HCT116 (cell line): Measurements from ENCODE around the gene HDAC1. TPM values are rescaled to one million over a fixed set of nuclear protein-coding genes. Genes with fewer than 3 reads are reported as not detected.
A peak's percentile ranks its signal among the peaks of the same experiment; 100 is the strongest.

Experiments used
- ATAC-seq: fragments of 200-7000 bp; cut with Tn5 transposase; 2 replicates; pipeline ENCODE4 v1.9.1; 2020; ENCODE audit warnings: mild to moderate bottlenecking, moderate library complexity
- BruUV-seq: library from RNA; stranded (reverse); fragments of 400-500 nt; replicated peaks from 2 replicates; lab custom pipeline; 2021; lab: Mats Ljungman, UMichigan
- CTCF ChIA-PET: fragments of 300-600 bp; sonication (Branson Sonifier 250); formaldehyde crosslinking; loops from one replicate; lab custom pipeline; 2021; ENCODE audit warnings: antibody characterized with exemption; lab: Charles Lee
- POLR2A ChIA-PET: fragments of 300-600, 350-600 bp; sonication (Branson Sonifier 250); formaldehyde crosslinking; loops from one replicate; lab custom pipeline; 2021; ENCODE audit warnings: antibody characterized with exemption; lab: Charles Lee
- RAD21 ChIA-PET, 2 experiments: fragments of 300-600 bp; sonication (Branson Sonifier 250); formaldehyde crosslinking; loops; one replicate each; lab custom pipeline; 2023; ENCODE audit warnings: low total read pairs in 2 of 2; ENCODE audit not compliant: uncharacterized antibody in 2 of 2, unreplicated experiment in 2 of 2, low non-redundant PET in 1 of 2; lab: Charles Lee
- DNase-seq: peaks from one replicate; pipeline ENCODE4 v3.0.0-alpha.2; 2010; ENCODE audit warnings: low read depth, low spot score
- H2AFZ ChIP-seq: fragments of 200-600 bp; shearing (Covaris generic), sonication (generic); 2 replicates; pipeline ENCODE4 v1.6.1; 2017; ENCODE audit warnings: low read depth, mixed run types, mixed read lengths, antibody characterized with exemption, low read length; ENCODE audit not compliant: poor library complexity, severe bottlenecking
- H3K27ac ChIP-seq: 2 replicates; pipeline ENCODE4 v1.5.1; 2012; ENCODE audit warnings: low read depth, low read length
- H3K27me3 ChIP-seq: fragments of 200-600 bp; sonication (generic); 2 replicates; pipeline ENCODE4 v1.6.1; 2016; ENCODE audit warnings: mixed run types, low read length, mixed read lengths; ENCODE audit not compliant: insufficient read depth
- H3K36me3 ChIP-seq, 2 experiments: fragments of 200-500 bp in 1 of 2; fragments of 200-600 bp in 1 of 2; sonication (Bioruptor generic) in 1 of 2; sonication (generic) in 1 of 2; 2 replicates each; pipeline versions ENCODE4 v1.5.1 to v1.6.1; 2014 to 2016; ENCODE audit warnings: low read length in 2 of 2, inconsistent platforms in 1 of 2, mixed read lengths in 1 of 2, mixed run types in 1 of 2; ENCODE audit not compliant: insufficient read depth in 2 of 2, control insufficient read depth in 1 of 2
- H3K4me1 ChIP-seq, 2 experiments: fragments of 200-600 bp in 1 of 2; sonication (generic) in 1 of 2; 2 replicates each; pipeline versions ENCODE4 v1.5.1 to v1.6.1; 2012 to 2017; ENCODE audit warnings: low read length in 2 of 2, inconsistent platforms in 1 of 2, mild to moderate bottlenecking in 1 of 2, mixed read lengths in 1 of 2, mixed run types in 1 of 2, moderate library complexity in 1 of 2; ENCODE audit not compliant: insufficient read depth in 2 of 2, control insufficient read depth in 1 of 2
- H3K4me2 ChIP-seq: fragments of 200-600 bp; sonication (generic); 2 replicates; pipeline ENCODE4 v1.6.1; 2017; ENCODE audit warnings: mixed run types, low read length, mixed read lengths
- H3K4me3 ChIP-seq, 2 experiments: fragments of 200-600 bp in 1 of 2; sonication (generic) in 1 of 2; replicated peaks in 1 of 2; 2 replicates each; pipeline ENCODE4 v1.5.1; 2011 to 2016; ENCODE audit warnings: low read length in 2 of 2, control low read depth in 1 of 2, low read depth in 1 of 2, mild to moderate bottlenecking in 1 of 2, mixed read lengths in 1 of 2, mixed run types in 1 of 2
- H3K79me2 ChIP-seq: fragments of 200-600 bp; sonication (generic); 2 replicates; pipeline ENCODE4 v1.6.1; 2017; ENCODE audit warnings: mild to moderate bottlenecking, mixed run types, low read length, moderate library complexity, mixed read lengths; ENCODE audit not compliant: insufficient read depth
- H3K9ac ChIP-seq: fragments of 200-600 bp; sonication (generic); 2 replicates; pipeline ENCODE4 v1.6.1; 2016; ENCODE audit warnings: low read length, mixed read lengths
- H3K9me2 ChIP-seq: fragments of 200-600 bp; sonication (generic), shearing (Covaris generic); 2 replicates; pipeline ENCODE4 v1.6.1; 2017; ENCODE audit warnings: mixed run types, mild to moderate bottlenecking, moderate library complexity; ENCODE audit not compliant: insufficient read depth
- H3K9me3 ChIP-seq, 2 experiments: fragments of 200-500 bp in 1 of 2; fragments of 200-600 bp in 1 of 2; sonication (Bioruptor generic) in 1 of 2; sonication (generic) in 1 of 2; 2 replicates each; pipeline ENCODE4 v1.6.1; 2014 to 2017; ENCODE audit warnings: low read length in 2 of 2, mixed read lengths in 2 of 2, inconsistent platforms in 1 of 2, low read depth in 1 of 2, mild to moderate bottlenecking in 1 of 2, mixed run types in 1 of 2, moderate library complexity in 1 of 2; ENCODE audit not compliant: control insufficient read depth in 1 of 2, insufficient read depth in 1 of 2
- H4K20me1 ChIP-seq: fragments of 200-600 bp; sonication (generic), shearing (Covaris generic); 2 replicates; pipeline ENCODE4 v1.6.1; 2017; ENCODE audit warnings: mixed run types, mild to moderate bottlenecking, moderate library complexity; ENCODE audit not compliant: insufficient read depth
- CEBPB ChIP-seq: IDR thresholded peaks from 2 replicates; pipeline ENCODE4 v1.6.1; 2012; ENCODE audit warnings: low read depth
- EGR1 ChIP-seq: IDR thresholded peaks from 2 replicates; pipeline ENCODE4 v1.6.1; 2012; ENCODE audit warnings: low read depth
- EZH2 ChIP-seq: fragments of 200-600 bp; sonication (generic); IDR thresholded peaks from 2 replicates; pipeline ENCODE4 v1.6.1; 2017; ENCODE audit warnings: antibody characterized with exemption, mixed run types
- FOSL1 ChIP-seq: IDR thresholded peaks from 2 replicates; pipeline ENCODE4 v1.6.1; 2012; ENCODE audit warnings: low read depth
- JUND ChIP-seq: IDR thresholded peaks from 2 replicates; pipeline ENCODE4 v1.6.1; 2012
- POLR2A ChIP-seq: IDR thresholded peaks from 2 replicates; pipeline ENCODE4 v1.7.0; 2011; ENCODE audit warnings: borderline replicate concordance; ENCODE audit not compliant: insufficient read depth, insufficient read length; ENCODE audit errors: extremely low read depth
- POLR2AphosphoS5 ChIP-seq: IDR thresholded peaks from 2 replicates; pipeline ENCODE4 v1.6.1; 2011; ENCODE audit warnings: mild to moderate bottlenecking, low read depth, low read length, moderate library complexity
- RAD21 ChIP-seq: IDR thresholded peaks from 2 replicates; pipeline ENCODE4 v1.6.1; 2012; ENCODE audit warnings: low read depth, mild to moderate bottlenecking
- SP1 ChIP-seq: IDR thresholded peaks from 2 replicates; pipeline ENCODE4 v1.6.1; 2012; ENCODE audit warnings: low read depth
- SRF ChIP-seq: IDR thresholded peaks from 2 replicates; pipeline ENCODE4 v1.6.1; 2012; ENCODE audit warnings: low read depth
- YY1 ChIP-seq: IDR thresholded peaks from 2 replicates; pipeline ENCODE4 v1.6.1; 2011; ENCODE audit warnings: low read length, low read depth, moderate library complexity, mild to moderate bottlenecking; ENCODE audit not compliant: insufficient replicate concordance; ENCODE audit errors: extremely low read depth
- ZFX ChIP-seq: fragments of 450-650 bp; IDR thresholded peaks from 2 replicates; pipeline ENCODE4 v1.6.1; 2017
- intact Hi-C: fragments of 100-400 bp; cut with micrococcal nuclease; formaldehyde crosslinking; loops from 2 replicates; pipeline ENCODE4 v1.10.0; 2022
- total RNA-seq: library from RNA; stranded (reverse); gene quantifications from one replicate; pipeline ENCODE4 v1.2.1, GENCODE V29; 2021; ENCODE audit not compliant: unreplicated experiment
- TF ChIP-seq, protein P1 (sequence below): IDR thresholded peaks from 2 replicates; pipeline ENCODE4 v1.6.1; 2011; ENCODE audit warnings: mild to moderate bottlenecking, low read length, moderate library complexity; ENCODE audit not compliant: insufficient replicate concordance; ENCODE audit errors: extremely low read depth
- TF ChIP-seq, protein P2 (sequence below): IDR thresholded peaks from 2 replicates; pipeline ENCODE4 v1.6.1; 2012
- TF ChIP-seq, protein P3 (sequence below), 3 experiments: fragments of 200-600 bp in 1 of 3; sonication (generic) in 1 of 3; IDR thresholded peaks in 2 of 3; conservative IDR thresholded peaks in 1 of 3; 2 replicates each; pipeline ENCODE4 v1.5.1; 2012 to 2017; ENCODE audit warnings: low read depth in 2 of 3, low read length in 2 of 3, antibody characterized with exemption in 1 of 3, borderline replicate concordance in 1 of 3, control low read depth in 1 of 3, mild to moderate bottlenecking in 1 of 3, mixed read lengths in 1 of 3, mixed run types in 1 of 3, moderate library complexity in 1 of 3; ENCODE audit not compliant: insufficient read depth in 1 of 3
- TF ChIP-seq, protein P4 (sequence below): IDR thresholded peaks from 2 replicates; pipeline ENCODE4 v1.6.1; 2012

HDAC1 gene
- total RNA-seq, 1 experiment from 2014 or later, result 232 TPM

DNA sequence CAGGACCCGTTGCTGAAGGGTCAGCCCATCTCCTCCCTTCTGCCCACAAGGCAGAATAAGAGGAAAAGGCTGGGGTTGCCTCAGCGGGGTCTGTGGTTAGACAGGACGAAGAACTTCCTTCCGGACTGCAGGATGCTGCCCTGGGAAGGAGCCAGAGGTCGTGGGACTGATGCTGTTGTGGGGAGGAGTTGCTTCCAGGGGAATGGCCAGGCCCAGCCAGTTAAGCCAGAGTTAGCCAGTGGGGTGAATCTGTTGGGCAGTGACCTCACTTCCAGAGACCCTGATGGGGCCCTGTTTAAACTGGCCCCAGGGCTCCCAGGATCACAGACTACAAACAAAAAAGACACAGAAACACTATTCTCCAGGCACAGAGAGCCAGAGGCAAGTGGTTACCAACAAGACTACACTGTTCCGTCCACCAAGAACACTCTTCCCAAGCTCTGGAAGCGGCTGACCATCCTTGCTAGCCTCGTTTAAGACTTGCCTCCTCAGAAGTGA, 57.4 kb downstream of the HDAC1 start:
- DNase-seq, result no peak
- H3K4me1 ChIP-seq, result peaks cover 5 to 21% of the 10 kb centered on the region in 2 experiments; a peak in 3 of 4 replicates
- no peaks in the 10 kb centered on the region for H3K79me2 ChIP-seq
- H3K4me2 ChIP-seq, result no peak overlapping the region
- no peak overlapping the region for H3K4me3 ChIP-seq
- H3K36me3 ChIP-seq, result no peaks in the 10 kb centered on the region
- no TSS peak for BruUV-seq
- H4K20me1 ChIP-seq, result no peaks in the 10 kb centered on the region
- no peak overlapping the region for H3K9ac ChIP-seq
- no peaks in the 10 kb centered on the region for H3K27me3 ChIP-seq
- ATAC-seq, result no peak
- no peaks in the 10 kb centered on the region for H3K9me2 ChIP-seq
- no peaks in the 10 kb centered on the region for H3K9me3 ChIP-seq
- no peak for TF ChIP-seq RAD21
- no peak for TF ChIP-seq YY1
- no peak for TF ChIP-seq FOSL1
- ChIA-PET RAD21 (no interaction called here), POLR2A (no interaction called here), CTCF (no interaction called here)
- H2AFZ ChIP-seq, result no peak overlapping the region
- H3K27ac ChIP-seq, result no peak overlapping the region
- intact Hi-C loops, result no loop called here

DNA sequence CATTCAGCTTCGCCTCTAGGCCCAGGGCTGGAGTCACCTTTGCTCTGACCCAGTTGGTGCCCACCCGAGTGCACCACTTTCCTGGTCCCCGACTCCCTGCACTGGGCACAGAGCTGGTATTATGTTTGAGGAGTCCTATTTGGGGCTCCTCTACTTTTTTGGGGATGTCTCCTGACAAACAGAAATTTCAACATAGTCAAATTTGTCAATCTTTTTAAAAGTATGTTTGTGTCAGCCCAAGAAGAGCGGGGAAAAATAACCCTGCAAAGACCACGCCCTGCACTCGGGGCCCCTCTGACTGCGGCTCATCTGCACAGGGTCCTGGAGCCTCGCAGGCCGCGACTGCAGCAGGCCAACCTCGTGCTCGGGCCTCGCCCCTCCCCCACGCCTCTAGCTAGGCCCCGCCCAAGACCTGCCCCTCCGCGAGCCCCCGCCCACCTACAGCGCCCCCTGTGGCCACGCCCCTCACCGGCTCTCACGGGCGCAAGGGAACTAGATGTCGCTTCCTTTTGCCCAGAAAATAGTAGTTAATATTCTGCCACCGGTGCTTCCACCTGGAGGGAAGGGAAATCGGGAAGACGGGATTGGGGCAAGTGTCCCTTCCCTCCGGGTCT, 59.0 kb downstream of the HDAC1 start:
- peak overlapping the region; percentile 69 to 78 for H3K4me3 ChIP-seq
- CTCF ChIA-PET, result interaction anchor here (0.6 to 2.4 kb wide), 3 partner anchors 14 to 43 kb away, joined by 3 to 8 read pairs (median 4); partner anchors contain the start of genes BSDC1 and MARCKSL1
- peaks cover 5 to 21% of the 10 kb centered on the region in 2 experiments; a peak in 3 of 4 replicates for H3K4me1 ChIP-seq
- DNase-seq (peak; percentile 61), ATAC-seq (peak; percentile 72)
- POLR2A ChIA-PET, result interaction anchor here (1.1 to 2.7 kb wide), 3 partner anchors 14 to 17 kb away, joined by 3 to 18 read pairs (median 4); partner anchors contain the start of gene MARCKSL1
- peak overlapping the region; percentile 86 for H3K9ac ChIP-seq
- no peaks in the 10 kb centered on the region for H3K27me3 ChIP-seq
- H3K9me3 ChIP-seq, result no peaks in the 10 kb centered on the region
- RAD21 ChIA-PET, result interaction anchor here in 1 of 2 experiments (0.6 kb wide), 1 partner anchor 39 kb away, joined by 5 read pairs; no protein-coding TSS in a partner anchor
- H3K4me2 ChIP-seq, result peak overlapping the region; percentile 90
- no peak overlapping the region for H2AFZ ChIP-seq
- no peaks in the 10 kb centered on the region for H3K79me2 ChIP-seq
- H4K20me1 ChIP-seq, result no peaks in the 10 kb centered on the region
- H3K36me3 ChIP-seq, result no peaks in the 10 kb centered on the region
- BruUV-seq, result no TSS peak
- intact Hi-C loops, result no loop called here
- H3K9me2 ChIP-seq, result no peaks in the 10 kb centered on the region
- peak overlapping the region; percentile 60 for H3K27ac ChIP-seq
- TF ChIP-seq SRF (no peak), EZH2 (no peak), SP1 (peak; percentile 63), POLR2AphosphoS5 (no peak), YY1 (no peak), JUND (no peak), ZFX (peak; percentile 80; the same call in 1 of the 2 replicates), EGR1 (peak; percentile 60; the same call in 1 of the 2 replicates), POLR2A (no peak), CEBPB (no peak)
- TF ChIP-seq, protein P1, sequence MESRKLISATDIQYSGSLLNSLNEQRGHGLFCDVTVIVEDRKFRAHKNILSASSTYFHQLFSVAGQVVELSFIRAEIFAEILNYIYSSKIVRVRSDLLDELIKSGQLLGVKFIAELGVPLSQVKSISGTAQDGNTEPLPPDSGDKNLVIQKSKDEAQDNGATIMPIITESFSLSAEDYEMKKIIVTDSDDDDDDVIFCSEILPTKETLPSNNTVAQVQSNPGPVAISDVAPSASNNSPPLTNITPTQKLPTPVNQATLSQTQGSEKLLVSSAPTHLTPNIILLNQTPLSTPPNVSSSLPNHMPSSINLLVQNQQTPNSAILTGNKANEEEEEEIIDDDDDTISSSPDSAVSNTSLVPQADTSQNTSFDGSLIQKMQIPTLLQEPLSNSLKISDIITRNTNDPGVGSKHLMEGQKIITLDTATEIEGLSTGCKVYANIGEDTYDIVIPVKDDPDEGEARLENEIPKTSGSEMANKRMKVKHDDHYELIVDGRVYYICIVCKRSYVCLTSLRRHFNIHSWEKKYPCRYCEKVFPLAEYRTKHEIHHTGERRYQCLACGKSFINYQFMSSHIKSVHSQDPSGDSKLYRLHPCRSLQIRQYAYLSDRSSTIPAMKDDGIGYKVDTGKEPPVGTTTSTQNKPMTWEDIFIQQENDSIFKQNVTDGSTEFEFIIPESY, result no peak
- TF ChIP-seq, protein P2, sequence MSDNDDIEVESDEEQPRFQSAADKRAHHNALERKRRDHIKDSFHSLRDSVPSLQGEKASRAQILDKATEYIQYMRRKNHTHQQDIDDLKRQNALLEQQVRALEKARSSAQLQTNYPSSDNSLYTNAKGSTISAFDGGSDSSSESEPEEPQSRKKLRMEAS, result peak; percentile 98
- TF ChIP-seq, protein P3, sequence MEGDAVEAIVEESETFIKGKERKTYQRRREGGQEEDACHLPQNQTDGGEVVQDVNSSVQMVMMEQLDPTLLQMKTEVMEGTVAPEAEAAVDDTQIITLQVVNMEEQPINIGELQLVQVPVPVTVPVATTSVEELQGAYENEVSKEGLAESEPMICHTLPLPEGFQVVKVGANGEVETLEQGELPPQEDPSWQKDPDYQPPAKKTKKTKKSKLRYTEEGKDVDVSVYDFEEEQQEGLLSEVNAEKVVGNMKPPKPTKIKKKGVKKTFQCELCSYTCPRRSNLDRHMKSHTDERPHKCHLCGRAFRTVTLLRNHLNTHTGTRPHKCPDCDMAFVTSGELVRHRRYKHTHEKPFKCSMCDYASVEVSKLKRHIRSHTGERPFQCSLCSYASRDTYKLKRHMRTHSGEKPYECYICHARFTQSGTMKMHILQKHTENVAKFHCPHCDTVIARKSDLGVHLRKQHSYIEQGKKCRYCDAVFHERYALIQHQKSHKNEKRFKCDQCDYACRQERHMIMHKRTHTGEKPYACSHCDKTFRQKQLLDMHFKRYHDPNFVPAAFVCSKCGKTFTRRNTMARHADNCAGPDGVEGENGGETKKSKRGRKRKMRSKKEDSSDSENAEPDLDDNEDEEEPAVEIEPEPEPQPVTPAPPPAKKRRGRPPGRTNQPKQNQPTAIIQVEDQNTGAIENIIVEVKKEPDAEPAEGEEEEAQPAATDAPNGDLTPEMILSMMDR (IDR thresholded peaks at IDR 0.05 in 2 of 3, conservative IDR thresholded peaks at IDR 0.05 in 1 of 3; ENCODE audit: borderline replicate concordance in 1 of 3, insufficient read depth in 1 of 3, low read depth in 2 of 3, low read length in 2 of 3), result peak in 2 of 3 experiments; percentile 54 to 58; a peak in 3 of 6 replicates
- TF ChIP-seq, protein P4, sequence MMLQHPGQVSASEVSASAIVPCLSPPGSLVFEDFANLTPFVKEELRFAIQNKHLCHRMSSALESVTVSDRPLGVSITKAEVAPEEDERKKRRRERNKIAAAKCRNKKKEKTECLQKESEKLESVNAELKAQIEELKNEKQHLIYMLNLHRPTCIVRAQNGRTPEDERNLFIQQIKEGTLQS, result no peak
